ENCODE results near the gene CCM2L.

GRCh38 chr20:31975874-31976273, 34.4 kb upstream of the CCM2L start:
- no peak for TF ChIP-seq NRF1 (IDR thresholded peaks at IDR 0.05; ENCODE audit: low read depth, low read length)
- TF ChIP-seq CTCF (IDR thresholded peaks at IDR 0.05; ENCODE audit: control extremely low read depth in 1 of 3, insufficient read depth in 1 of 3, low read depth in 1 of 3, low read length in 3 of 3): no peak
- TF ChIP-seq POLR2AphosphoS5 (IDR thresholded peaks at IDR 0.05; ENCODE audit: low read depth, low read length): no peak
- no peak for TF ChIP-seq SIRT6 (IDR thresholded peaks at IDR 0.05; ENCODE audit: low read length)
- TF ChIP-seq JUND (IDR thresholded peaks at IDR 0.05; ENCODE audit: low read length): no peak
- no peak for TF ChIP-seq POLR2A (IDR thresholded peaks at IDR 0.05; ENCODE audit: control extremely low read depth in 1 of 2, low read depth in 2 of 2, low read length in 2 of 2)
- no peak for TF ChIP-seq RNF2 (IDR thresholded peaks at IDR 0.05; ENCODE audit: borderline replicate concordance, low read depth, low read length, missing control alignments, poor library complexity, severe bottlenecking)
- no peak for TF ChIP-seq MAX (IDR thresholded peaks at IDR 0.05)
- no peak for TF ChIP-seq FOSL1 (IDR thresholded peaks at IDR 0.05; ENCODE audit: insufficient read depth, low read depth, low read length)
- TF ChIP-seq EZH2 (IDR thresholded peaks at IDR 0.05; ENCODE audit: low read depth, low read length, severe bottlenecking): no peak
- TF ChIP-seq TCF12 (IDR thresholded peaks at IDR 0.05; ENCODE audit: low read depth, low read length): no peak
- TF ChIP-seq YY1 (IDR thresholded peaks at IDR 0.05; ENCODE audit: low read depth, low read length): no peak
- no peak for TF ChIP-seq ATF3 (IDR thresholded peaks at IDR 0.05; ENCODE audit: insufficient read depth, low read depth, low read length)
- TF ChIP-seq RBBP5 (IDR thresholded peaks at IDR 0.05; ENCODE audit: borderline replicate concordance, low read depth, low read length): no peak
